ENCODE data around the gene GATA5.
A peak's percentile ranks its signal among the peaks of the same experiment; 100 is the strongest.

GATA5 gene

GRCh38 chr20:62441987-62442539 is 33.7 kb downstream of the GATA5 start:
- H3K4me3 ChIP-seq = no peak overlapping the region
- TF ChIP-seq, protein P1, sequence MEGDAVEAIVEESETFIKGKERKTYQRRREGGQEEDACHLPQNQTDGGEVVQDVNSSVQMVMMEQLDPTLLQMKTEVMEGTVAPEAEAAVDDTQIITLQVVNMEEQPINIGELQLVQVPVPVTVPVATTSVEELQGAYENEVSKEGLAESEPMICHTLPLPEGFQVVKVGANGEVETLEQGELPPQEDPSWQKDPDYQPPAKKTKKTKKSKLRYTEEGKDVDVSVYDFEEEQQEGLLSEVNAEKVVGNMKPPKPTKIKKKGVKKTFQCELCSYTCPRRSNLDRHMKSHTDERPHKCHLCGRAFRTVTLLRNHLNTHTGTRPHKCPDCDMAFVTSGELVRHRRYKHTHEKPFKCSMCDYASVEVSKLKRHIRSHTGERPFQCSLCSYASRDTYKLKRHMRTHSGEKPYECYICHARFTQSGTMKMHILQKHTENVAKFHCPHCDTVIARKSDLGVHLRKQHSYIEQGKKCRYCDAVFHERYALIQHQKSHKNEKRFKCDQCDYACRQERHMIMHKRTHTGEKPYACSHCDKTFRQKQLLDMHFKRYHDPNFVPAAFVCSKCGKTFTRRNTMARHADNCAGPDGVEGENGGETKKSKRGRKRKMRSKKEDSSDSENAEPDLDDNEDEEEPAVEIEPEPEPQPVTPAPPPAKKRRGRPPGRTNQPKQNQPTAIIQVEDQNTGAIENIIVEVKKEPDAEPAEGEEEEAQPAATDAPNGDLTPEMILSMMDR (IDR thresholded peaks at IDR 0.05) = no peak
- DNase-seq (ENCODE audit: low spot score) = no peak
- H3K27ac ChIP-seq = no peak overlapping the region

GRCh38 chr20:62439218-62439617 is 36.6 kb downstream of the GATA5 start:
- TF ChIP-seq, protein P1 (IDR thresholded peaks at IDR 0.05) = no peak
- Histone ChIP-seq H3K4me3 (no peak overlapping the region), H3K27ac (no peak overlapping the region)
- no peak for DNase-seq (ENCODE audit: low spot score)

DNA sequence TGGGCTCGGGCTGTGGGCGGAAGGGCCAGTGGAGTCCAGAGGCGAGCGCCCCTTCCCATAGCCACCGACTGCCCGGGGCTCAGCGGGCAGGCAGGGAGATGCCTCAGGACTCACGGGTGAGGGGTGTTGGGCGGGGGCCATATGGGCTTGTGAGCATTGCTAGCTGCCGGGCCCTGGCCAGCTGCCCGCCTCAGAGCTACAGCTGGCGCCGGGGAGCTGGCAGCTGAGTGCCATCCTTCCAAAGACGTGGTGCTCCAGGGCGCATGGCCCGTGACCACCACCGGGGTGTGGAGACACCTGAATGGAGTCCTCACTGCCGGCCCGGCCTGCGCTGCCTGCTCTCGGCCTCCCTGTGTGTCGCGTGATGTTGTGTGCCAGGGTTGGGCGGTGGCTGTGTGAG is 37.9 kb downstream of the GATA5 start:
- DNase-seq (ENCODE audit: low spot score) = no peak
- no peak overlapping the region for H3K27ac ChIP-seq
- TF ChIP-seq, protein P1 (IDR thresholded peaks at IDR 0.05) = no peak

DNA sequence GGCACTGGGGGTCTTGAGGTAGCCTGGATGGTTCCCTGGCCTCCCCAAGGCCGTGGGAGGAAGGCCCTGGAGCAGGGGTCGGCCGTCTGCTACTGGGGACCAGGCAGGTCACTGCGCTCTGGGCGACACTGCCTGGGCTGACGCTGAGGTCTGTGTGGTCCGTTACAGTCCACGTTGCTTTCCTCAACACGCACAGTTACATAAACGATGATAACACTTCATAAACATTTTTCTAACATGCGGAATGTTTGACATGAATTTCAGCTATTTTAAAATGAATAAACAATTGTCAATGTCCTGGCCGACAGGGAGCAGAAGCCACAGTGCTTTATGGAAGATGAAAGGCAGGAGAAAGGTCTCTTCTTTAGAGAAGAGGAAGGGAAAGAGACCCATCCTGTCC is 38.3 kb downstream of the GATA5 start:
- Histone ChIP-seq H3K4me3 (no peak overlapping the region), H3K27ac (no peak overlapping the region)
- DNase-seq (ENCODE audit: low spot score) = no peak
- TF ChIP-seq, protein P1 (IDR thresholded peaks at IDR 0.05) = no peak

More for the DNA sequence above, 37.9 kb downstream of the GATA5 start:
- no peak overlapping the region for H3K4me3 ChIP-seq

- Histone ChIP-seq H3K4me3 (no peak overlapping the region), H3K27ac (no peak overlapping the region)
- DNase-seq (ENCODE audit: low spot score) = no peak
- TF ChIP-seq, protein P1 (IDR thresholded peaks at IDR 0.05) = no peak
Measured at GRCh38 chr20:62436692-62437091, 39.1 kb downstream of the GATA5 start.

GRCh38 chr20:62433658-62434497 is 41.9 kb downstream of the GATA5 start:
- peak overlapping the region; percentile 51 for H3K4me3 ChIP-seq
- H3K27ac ChIP-seq = peak overlapping the region in 1 of 2 donors; percentile 2
- no peak for DNase-seq (ENCODE audit: low spot score)
- TF ChIP-seq, protein P1 (IDR thresholded peaks at IDR 0.05) = no peak
